ENCODE results near the gene HOXD8.

HOXD8 gene

DNA sequence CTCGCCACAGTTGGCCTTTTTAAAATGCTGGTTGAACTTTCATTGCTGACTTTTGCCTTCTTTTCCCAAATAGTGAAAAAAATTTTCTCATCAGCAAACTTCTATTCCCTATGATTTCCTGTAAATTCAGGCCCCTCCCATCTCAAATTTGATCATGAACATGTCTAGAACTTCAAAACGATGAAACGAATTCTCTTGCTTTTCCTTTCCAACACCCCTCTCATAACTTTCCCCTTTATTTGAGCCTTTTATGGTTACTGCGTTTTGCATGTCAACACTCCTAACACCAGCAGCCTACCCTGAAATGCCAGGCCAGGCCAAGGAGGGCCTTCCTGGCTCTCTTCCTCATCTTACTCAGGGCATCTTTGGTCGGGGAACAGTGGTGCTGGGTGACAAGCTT is 38.6 kb upstream of the HOXD8 start:
- H3K4me3 ChIP-seq (ENCODE audit: low read depth, low read length): no peak overlapping the region

DNA sequence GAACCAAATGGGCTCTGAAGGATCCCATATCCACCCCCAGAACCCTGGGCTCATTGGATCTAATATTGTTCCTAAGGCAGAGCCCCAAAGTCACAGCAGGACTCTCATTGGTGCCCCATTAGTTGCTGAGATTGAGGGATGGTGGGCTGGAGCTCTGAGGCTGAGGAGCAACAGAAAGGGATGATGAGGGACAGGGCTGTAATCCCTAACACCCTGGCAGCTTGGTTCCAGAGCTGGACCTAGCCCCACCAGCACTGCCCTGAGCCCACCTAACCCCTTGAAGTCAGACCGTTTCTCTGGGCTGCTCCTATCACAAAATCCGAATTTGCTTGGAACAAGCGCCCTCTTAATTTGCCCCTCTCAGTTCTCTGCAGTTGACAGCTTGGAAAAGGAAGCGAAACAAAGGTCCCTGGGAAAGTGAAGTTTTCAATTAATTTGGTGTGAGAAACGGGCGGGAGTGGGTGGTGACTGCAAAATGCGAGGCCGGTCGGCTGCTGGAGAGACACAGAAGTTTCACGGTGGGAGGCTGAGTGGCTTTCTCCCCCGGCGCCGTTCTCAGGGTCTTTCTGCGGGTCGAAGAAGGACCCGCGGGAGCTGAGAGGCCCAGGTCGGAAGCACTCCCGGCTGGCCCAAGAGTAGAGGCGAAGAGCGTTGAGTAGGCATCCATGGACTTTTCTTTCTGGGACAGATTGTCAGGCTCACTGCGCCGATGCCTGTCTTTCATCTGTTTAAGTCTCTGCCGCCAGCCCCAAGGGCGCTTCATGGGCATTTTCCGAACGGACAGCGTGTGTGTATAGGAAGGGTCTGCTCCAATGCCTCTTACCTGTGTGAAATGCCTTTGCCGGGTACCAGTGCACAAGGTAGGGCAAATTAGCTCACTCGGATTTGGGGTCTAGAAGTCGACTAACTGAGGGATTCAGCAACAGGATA is 37.9 kb upstream of the HOXD8 start:
- H3K4me3 ChIP-seq (ENCODE audit: low read depth, low read length): no peak overlapping the region

DNA sequence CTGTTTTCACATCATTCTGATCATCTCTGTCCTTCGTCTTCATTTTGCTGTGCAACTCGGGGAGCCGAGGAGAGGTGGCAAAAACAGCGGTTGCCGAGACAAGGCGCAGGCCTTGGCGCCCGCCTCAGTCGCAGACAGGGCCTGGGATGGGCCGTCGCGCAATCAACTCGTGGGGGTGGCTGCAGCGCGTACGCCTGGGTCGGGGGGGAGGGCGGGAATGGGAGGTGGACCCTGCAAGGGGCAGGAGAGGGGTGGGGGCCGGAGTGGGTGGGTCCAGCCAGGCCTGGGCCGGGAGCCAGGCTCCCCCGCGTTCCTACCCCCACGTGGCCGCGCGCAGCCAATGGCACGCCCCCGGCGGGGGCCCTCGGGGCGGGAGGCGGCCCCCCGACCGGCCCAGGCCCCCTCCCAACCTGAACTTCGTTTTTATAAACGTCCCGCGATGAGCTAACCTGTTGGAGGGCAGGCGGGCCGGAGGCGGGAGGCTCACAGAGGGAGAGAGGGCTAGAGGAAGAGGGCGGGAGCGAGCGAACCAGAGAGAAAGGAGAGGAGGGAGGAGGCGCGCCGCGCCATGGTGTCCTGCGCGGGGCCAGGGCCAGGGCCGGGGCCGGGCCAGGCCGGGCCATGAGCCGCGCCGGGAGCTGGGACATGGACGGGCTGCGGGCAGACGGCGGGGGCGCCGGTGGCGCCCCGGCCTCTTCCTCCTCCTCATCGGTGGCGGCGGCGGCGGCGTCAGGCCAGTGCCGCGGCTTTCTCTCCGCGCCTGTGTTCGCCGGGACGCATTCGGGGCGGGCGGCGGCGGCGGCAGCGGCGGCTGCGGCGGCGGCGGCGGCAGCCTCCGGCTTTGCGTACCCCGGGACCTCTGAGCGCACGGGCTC is 37.0 kb upstream of the HOXD8 start, which contains the start of gene HOXD13:
Gene HOXD13, plus strand, starts transcription at position 452 of the 875 bp plus-strand sequence. Its CDS starts 170 bp downstream, at position 622.
- peak within 1 kb of the TSS; percentile 8 for H3K4me3 ChIP-seq (ENCODE audit: low read depth, low read length)

DNA sequence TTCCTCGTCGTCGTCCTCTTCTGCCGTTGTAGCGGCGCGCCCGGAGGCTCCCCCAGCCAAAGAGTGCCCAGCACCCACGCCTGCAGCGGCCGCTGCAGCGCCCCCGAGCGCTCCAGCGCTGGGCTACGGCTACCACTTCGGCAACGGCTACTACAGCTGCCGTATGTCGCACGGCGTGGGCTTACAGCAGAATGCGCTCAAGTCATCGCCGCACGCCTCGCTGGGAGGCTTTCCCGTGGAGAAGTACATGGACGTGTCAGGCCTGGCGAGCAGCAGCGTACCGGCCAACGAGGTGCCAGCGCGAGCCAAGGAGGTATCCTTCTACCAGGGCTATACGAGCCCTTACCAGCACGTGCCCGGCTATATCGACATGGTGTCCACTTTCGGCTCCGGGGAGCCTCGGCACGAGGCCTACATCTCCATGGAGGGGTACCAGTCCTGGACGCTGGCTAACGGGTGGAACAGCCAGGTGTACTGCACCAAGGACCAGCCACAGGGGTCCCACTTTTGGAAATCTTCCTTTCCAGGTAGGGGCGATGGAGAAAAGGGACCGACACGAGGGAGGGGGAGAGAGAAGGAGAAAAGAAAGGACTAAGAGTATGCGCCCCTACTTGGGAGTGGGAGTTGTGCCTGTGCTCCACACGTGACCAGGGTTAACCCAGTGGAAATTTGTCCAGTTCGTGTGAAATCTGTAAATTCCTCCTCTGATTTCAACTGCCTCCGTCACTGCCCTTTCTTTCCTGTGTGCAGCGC is 36.2 kb upstream of the HOXD8 start:
- H3K4me3 ChIP-seq (ENCODE audit: low read depth, low read length): no peak overlapping the region

DNA sequence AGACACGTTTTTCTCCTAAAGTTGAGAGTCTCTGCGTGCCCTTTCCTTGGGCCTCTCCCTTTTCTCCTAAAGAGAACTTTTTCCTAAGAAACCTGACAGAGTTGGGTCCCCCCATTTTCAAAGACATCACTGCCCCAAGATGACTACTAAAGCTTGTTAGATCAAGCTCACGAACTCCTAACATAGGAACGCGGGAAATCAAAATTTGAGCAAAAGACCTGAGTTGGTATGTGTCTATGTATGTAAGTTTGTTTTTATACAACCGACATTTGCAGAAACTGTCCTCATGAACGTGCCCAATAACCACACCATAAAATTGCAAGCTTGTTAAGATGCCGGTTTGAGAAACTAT is 35.6 kb upstream of the HOXD8 start:
- no peak overlapping the region for H3K4me3 ChIP-seq (ENCODE audit: low read depth, low read length)

DNA sequence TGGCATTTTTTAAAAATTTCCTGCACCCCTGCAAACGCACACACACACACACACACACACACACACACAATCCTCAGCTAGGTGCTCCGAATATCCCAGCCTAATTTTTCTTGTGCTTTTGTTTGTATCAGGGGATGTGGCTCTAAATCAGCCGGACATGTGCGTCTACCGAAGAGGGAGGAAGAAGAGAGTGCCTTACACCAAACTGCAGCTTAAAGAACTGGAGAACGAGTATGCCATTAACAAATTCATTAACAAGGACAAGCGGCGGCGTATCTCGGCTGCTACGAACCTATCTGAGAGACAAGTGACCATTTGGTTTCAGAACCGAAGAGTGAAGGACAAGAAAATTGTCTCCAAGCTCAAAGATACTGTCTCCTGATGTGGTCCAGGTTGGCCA is 35.2 kb upstream of the HOXD8 start:
- H3K4me3 ChIP-seq (ENCODE audit: low read depth, low read length): no peak overlapping the region

DNA sequence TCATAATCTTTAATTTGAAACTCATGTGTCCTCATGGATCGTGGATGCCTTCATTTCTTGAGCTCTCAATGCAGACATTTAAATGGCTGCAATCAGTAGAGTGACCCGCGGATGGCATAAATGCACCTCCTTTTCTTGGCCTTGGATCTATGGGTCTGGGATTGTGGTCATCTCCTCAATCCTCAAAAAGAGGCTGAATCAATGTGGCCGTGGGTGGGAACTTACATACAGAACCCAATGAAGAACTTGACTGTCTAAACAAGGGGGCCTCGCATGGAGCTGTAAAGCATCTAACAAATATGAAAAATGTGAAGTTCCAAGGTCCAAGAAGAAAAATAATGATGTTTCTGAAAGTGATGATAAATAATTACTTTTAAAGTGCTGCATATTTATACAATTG is 34.1 kb upstream of the HOXD8 start:
- H3K4me3 ChIP-seq (ENCODE audit: low read depth, low read length): no peak overlapping the region

DNA sequence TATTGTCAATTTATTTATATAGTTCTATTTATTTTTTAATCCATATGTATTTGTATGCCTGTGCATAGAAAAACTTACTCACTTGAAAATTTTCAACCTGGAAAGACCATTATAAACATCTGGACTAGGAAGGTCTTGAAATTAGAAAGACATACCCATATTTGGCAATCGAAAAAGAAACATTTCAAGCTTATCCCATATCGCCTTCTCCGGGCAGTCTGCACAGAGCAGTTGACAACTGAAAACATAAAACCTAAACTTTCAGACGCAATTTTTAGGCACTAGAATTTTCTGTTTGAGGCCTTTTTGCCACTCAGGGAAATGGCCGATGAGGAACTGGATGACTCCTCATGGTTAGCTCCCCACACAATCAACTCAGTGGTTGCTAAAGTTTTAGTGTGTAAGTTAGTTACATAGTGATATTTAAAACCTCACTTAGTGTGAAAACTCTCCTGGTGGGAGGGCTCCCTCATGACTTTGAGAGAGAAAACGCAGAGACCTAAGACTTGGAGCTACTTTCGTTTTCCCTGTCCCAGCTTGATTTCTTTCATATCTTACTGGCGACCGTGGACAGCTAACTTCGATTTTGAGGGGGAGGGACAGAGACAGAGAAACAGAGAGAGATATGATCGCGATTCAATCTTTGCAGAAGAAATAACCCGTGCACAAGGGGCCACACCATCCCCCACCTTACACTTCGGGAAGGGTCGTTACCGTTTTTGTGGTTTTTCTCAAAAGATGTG is 33.1 kb upstream of the HOXD8 start:
- peak overlapping the region; percentile 18 for H3K4me3 ChIP-seq (ENCODE audit: low read depth, low read length)

DNA sequence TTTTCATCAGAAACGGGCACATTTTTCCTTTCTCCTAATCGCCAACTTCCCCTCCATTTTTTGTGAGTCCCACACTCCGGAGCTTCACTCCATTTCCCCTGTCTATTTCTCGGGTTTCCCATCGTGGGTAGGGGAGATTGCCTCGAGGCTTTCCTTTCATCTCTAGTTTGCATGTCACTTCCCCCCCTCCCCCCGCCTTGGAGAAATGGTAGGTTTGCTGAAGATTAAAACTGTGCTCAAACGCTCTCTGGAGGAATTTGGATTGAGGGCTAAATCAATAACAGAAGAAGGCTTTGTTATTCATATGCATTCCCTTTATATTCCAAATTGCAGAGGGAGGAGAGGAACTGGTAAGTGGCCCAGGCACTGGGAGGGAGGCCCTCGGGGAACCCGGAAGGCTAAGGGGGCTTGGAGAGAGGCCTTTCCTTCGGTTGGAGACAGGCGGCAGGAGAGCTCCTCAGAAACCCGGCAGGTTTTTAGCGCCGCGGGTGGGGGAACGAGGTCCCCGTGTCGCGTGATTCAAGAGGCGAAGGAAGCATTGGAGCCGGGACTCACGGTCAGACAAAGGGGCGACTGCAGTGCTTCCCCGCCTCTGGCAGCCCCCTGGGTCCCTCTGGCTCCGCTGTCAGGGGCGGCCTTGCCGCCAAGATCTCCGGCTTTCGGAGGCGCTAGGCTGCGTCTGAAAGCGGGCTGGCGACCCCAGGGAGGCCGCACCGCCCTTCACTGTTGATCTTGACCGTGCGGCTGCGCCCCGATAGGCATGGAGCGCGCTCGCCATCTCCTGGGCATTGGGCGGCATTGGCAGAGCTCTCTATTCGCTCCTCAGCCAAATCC is 32.3 kb upstream of the HOXD8 start:
- H3K4me3 ChIP-seq (ENCODE audit: low read depth, low read length): peak overlapping the region; percentile 18

DNA sequence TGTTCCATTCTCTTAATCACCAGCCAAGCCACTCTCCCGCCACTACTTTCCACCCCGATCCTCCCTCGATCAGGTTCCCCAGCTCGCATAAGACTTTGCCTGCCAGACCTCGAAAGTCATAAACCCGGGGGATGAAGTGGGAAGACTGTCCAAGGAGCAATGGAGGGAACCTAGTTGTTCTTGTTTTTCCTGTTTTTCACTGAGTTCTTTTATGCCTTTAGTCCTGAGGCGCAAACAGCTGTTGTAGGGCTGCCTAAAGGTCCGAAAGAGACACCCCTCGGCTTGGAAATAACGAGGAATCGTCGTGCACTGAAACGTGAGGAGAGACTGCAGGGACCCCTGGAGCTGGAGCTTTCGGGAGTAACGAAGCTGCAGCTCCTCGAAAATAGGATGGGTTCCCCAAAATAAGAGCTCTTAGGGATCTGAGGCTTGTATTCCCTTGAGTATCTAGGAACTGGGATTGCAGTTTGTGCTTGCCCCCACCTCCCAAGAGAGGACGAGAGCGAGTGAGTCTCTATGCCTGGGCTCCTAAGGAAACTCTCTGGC is 31.6 kb upstream of the HOXD8 start:
- peak overlapping the region; percentile 20 for H3K4me3 ChIP-seq (ENCODE audit: low read depth, low read length)

DNA sequence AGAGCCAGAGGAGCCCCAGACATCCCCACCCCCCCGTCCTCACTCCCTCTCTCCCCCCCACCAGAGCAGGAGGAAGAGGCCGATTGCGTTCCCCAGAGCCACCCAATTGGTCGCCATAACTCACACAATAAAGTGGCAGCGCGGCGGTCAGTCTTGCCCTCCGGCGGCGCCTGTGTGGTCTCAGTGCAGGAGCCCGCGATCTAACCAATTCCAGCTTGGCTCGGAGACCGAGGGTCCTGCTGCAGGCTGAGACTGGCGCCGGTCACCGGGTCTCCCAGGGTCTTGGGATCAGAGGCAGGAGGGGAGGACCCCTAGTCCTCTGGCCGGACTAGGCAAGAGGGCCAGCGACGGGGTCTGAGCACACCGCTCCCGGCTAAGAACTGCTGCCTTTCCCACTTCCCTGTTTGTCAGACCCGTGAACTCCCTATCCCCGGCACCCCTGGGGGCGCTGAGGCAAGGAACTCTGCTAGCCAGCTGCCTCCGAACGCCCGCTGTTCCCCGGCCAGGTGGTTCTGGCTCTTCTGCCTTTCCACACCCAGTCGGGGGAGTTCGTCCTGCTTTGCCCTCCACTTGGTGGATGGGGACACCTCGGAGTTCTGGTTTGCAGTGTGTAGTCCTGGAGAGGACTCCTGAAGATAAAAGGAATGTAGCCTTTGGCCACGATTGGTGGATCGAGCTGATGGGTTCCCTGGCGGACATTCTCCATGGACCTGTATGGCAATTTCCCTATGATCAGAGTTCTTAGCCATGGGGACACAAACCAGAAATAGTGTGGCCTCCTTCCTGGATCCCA is 30.9 kb upstream of the HOXD8 start:
- no peak overlapping the region for H3K4me3 ChIP-seq (ENCODE audit: low read depth, low read length)

DNA sequence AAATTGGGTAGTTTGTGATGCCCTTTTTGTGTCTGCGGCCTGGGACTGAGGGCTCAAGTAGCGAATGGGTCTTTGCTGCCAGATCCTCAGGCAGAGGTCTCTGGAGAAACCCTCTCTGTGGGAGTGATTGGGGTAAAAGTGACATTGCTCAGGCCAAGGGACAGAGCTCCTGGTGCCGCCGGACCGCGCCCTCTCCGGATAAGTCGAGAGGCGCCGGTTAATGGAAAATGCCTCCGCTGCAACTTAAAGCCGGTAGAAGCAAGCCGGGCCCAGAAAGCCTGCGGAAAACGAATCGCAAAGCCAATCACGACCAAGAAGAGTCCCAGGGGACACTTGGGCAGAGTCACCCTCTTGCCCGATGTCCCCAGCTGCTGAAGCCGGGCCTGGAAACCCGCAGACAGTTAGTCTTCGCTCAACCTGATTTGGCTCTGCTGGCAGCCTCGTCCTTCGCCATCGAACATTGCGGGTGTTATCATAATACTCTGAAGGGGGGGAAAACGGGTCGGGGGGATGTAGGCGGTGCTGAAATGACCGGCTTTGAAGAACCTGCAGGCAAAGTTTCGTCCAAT is 30.3 kb upstream of the HOXD8 start:
- no peak overlapping the region for H3K4me3 ChIP-seq (ENCODE audit: low read depth, low read length)

DNA sequence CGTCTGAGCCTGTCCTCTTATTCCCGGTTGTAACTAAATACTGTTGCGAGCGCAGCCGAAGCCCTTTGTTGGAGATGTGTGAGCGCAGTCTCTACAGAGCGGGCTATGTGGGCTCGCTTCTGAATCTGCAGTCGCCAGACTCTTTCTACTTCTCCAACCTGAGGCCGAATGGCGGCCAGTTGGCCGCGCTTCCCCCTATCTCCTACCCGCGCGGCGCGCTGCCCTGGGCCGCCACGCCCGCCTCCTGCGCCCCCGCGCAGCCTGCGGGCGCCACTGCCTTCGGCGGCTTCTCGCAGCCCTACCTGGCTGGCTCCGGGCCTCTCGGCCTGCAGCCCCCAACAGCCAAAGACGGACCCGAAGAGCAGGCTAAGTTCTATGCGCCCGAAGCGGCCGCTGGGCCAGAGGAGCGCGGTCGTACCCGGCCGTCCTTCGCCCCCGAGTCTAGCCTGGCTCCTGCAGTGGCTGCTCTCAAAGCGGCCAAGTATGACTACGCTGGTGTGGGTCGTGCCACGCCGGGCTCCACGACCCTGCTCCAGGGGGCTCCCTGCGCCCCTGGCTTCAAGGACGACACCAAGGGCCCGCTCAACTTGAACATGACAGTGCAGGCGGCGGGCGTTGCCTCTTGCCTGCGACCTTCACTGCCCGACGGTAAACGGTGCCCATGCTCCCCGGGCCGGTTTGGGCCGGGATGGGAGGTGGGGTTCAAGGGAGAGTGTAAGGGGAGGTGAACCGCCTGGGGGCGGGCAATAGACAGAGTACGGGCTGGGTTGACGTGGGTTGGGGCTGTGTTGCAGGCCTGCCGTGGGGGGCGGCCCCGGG is 29.6 kb upstream of the HOXD8 start, which contains the start of gene HOXD12:
Gene HOXD12, plus strand, starts transcription at position 68 of the 819 bp plus-strand sequence. Its CDS starts 7 bp downstream, at position 75.
- H3K4me3 ChIP-seq (ENCODE audit: low read depth, low read length): no peak within 1 kb of the TSS

DNA sequence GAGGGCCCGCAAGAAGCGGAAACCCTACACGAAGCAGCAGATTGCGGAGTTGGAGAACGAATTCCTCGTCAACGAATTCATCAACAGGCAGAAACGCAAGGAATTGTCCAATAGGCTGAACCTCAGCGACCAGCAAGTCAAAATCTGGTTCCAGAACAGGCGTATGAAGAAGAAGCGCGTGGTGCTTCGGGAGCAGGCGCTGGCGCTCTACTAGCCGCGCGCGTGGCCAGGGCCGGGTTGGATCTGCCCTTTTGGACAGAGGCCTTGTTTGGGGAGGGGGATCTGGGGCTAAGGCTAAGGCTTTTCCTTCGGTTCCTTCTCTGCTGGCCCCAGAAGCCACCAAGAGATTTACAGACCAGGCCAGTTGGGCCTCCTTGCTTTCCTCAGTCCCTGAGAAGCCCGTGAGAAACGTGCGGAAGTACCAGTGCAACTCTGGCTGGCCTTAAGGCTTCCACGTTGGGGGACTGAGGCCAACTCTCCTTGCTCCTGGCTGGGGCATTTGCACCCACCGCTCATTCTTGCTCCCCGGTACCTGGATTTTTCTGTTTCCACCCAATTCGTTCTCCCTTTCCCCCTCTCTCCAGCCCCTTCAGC is 28.9 kb upstream of the HOXD8 start:
- H3K4me3 ChIP-seq (ENCODE audit: low read depth, low read length): no peak overlapping the region

DNA sequence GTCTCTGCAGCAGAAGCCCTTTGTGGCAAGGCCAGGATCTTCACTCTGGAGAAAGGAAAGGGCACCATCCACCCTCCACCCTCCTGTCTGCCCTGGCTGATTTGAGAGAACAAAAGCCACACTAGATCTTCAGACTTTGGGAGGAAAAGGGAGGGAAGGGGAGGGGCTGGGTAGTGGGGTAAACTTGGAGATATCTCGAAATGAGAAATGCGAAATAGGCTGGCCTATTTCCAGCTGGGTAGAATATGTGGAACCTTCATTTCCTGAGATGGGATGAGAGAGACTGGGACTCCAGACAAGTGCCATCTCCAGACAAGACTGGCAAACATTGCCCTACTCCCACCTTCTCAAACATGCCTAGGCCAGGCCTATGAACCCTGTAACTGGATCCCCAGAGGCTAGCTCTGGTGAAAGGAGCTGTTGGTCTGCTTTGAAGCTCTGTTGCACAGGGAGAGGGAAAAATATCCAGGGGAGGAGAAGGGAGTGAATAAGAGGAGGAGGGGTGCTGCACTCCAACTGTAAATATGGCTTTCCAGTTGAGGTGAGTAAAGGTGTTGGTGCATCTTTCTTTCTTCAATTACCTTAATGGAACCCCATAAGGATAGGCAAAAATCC is 28.2 kb upstream of the HOXD8 start:
- H3K4me3 ChIP-seq (ENCODE audit: low read depth, low read length): no peak overlapping the region

DNA sequence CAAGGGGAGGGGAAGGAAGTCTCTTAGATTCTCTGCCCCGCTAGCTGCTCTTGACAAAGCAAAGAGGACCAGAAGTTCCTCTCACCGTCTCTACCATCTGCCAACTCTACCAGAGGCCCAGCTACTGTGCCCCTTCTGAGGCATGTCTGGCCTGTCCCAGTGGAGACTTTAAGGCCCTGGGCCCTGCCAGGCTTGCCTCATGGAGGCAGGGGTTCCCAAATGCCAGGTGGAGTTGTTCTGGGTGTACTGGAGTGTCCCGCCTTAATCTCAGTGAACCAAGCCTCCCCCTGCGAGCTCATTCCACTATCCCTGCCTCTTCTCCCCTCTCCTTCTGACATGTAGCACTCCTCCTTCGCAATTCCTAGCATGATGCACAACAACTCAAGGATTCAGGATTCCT is 27.7 kb upstream of the HOXD8 start:
- no peak overlapping the region for H3K4me3 ChIP-seq (ENCODE audit: low read depth, low read length)

All from iPS-11a (cell line).